Type B pancreatic cell (in vitro differentiated cells): ENCODE data around the gene PIAS1. TPM values are rescaled to one million over a fixed set of nuclear protein-coding genes. Genes with fewer than 3 reads are reported as not detected.
"Not testable (repeated sequence)": the region's sequence is repeated elsewhere in the genome, so short reads cannot be mapped to it uniquely, and the experiment has no call there.

ENCODE experiments used
- DNase-seq: peaks from one replicate; pipeline ENCODE4 v3.0.0; 2021; ENCODE audit warnings: mixed read lengths; ENCODE audit not compliant: unreplicated experiment; ENCODE audit errors: extremely low spot score
- H3K27ac Mint-ChIP-seq: 2 replicates; pipeline ENCODE4 v1.8.0; 2021; ENCODE audit warnings: mild to moderate bottlenecking, mixed read lengths
- H3K27me3 Mint-ChIP-seq: 2 replicates; pipeline ENCODE4 v1.8.0; 2021; ENCODE audit warnings: mixed read lengths
- H3K36me3 Mint-ChIP-seq: 2 replicates; pipeline ENCODE4 v1.8.0; 2021; ENCODE audit warnings: mixed read lengths
- H3K4me1 Mint-ChIP-seq: one replicate; pipeline ENCODE4 v1.8.0; 2021; ENCODE audit warnings: mixed read lengths; ENCODE audit not compliant: unreplicated experiment
- H3K4me3 Mint-ChIP-seq: 2 replicates; pipeline ENCODE4 v1.8.0; 2021; ENCODE audit warnings: mild to moderate bottlenecking, mixed read lengths
- H3K9me3 Mint-ChIP-seq: 2 replicates; pipeline ENCODE4 v1.8.0; 2021; ENCODE audit warnings: mixed read lengths
- CTCF ChIP-seq: fragments of 200-600 bp; sonication (generic); conservative IDR thresholded peaks from 2 replicates; pipeline ENCODE4 v1.5.0; 2021; ENCODE audit warnings: antibody characterized with exemption, mild to moderate bottlenecking
- total RNA-seq: library from RNA; stranded (reverse); gene quantifications from 2 replicates; pipeline ENCODE4 v1.2.1, GENCODE V29; 2021; ENCODE audit warnings: low replicate concordance

PIAS1 gene
- total RNA-seq, 1 donor from 2014 or later, result 56.2 TPM

GRCh38 chr15:68054628-68055223 lies 611 bp downstream of the PIAS1 start:
- H3K9me3 Mint-ChIP-seq, result no peaks in the 10 kb centered on the region
- peaks cover 4% of the 10 kb centered on the region for H3K36me3 Mint-ChIP-seq
- TF ChIP-seq CTCF, result no peak
- H3K4me3 Mint-ChIP-seq, result peak overlapping the region; percentile 100
- peaks cover 36% of the 10 kb centered on the region for H3K4me1 Mint-ChIP-seq
- peak overlapping the region; percentile 97 for H3K27ac Mint-ChIP-seq
- peak; percentile 83 for DNase-seq
- H3K27me3 Mint-ChIP-seq, result no peaks in the 10 kb centered on the region

- Mint-ChIP-seq H3K9me3 (no peaks in the 10 kb centered on the region), H3K4me3 (peak overlapping the region; percentile 100), H3K4me1 (peaks cover 36% of the 10 kb centered on the region), H3K27ac (peak overlapping the region; percentile 97), H3K36me3 (peaks cover 4% of the 10 kb centered on the region), H3K27me3 (no peaks in the 10 kb centered on the region)
- no peak for DNase-seq
- no peak for TF ChIP-seq CTCF
Measured at GRCh38 chr15:68055224-68055705, 1.1 kb downstream of the PIAS1 start.

GRCh38 chr15:68056097-68056865 lies 2.2 kb downstream of the PIAS1 start:
- no peak for DNase-seq
- Mint-ChIP-seq H3K4me3 (peak overlapping the region; percentile 100), H3K27me3 (no peaks in the 10 kb centered on the region), H3K36me3 (peaks cover 6% of the 10 kb centered on the region), H3K27ac (peak overlapping the region; percentile 97), H3K9me3 (no peaks in the 10 kb centered on the region), H3K4me1 (peaks cover 42% of the 10 kb centered on the region)
- no peak for TF ChIP-seq CTCF

- no peak for DNase-seq
- Mint-ChIP-seq H3K9me3 (no peaks in the 10 kb centered on the region), H3K4me1 (peaks cover 50% of the 10 kb centered on the region), H3K27me3 (no peaks in the 10 kb centered on the region), H3K4me3 (peak overlapping the region; percentile 100), H3K27ac (peak overlapping the region; percentile 97), H3K36me3 (peaks cover 7% of the 10 kb centered on the region)
- no peak for TF ChIP-seq CTCF
Measured at GRCh38 chr15:68057034-68057433, 2.9 kb downstream of the PIAS1 start.

GRCh38 chr15:68057758-68058157 lies 3.6 kb downstream of the PIAS1 start:
- Mint-ChIP-seq H3K4me1 (peaks cover 55% of the 10 kb centered on the region), H3K27me3 (no peaks in the 10 kb centered on the region), H3K4me3 (peak overlapping the region; percentile 100), H3K27ac (peak overlapping the region; percentile 35), H3K9me3 (no peaks in the 10 kb centered on the region), H3K36me3 (peaks cover 8% of the 10 kb centered on the region)
- no peak for TF ChIP-seq CTCF
- DNase-seq, result no peak

GRCh38 chr15:68058970-68059369 lies 4.9 kb downstream of the PIAS1 start:
- not testable (repeated sequence) for DNase-seq, H3K27ac Mint-ChIP-seq, H3K27me3 Mint-ChIP-seq, H3K9me3 Mint-ChIP-seq
- H3K36me3 Mint-ChIP-seq, result peaks cover 11% of the 10 kb centered on the region
- peak overlapping the region; percentile 100 for H3K4me3 Mint-ChIP-seq
- H3K4me1 Mint-ChIP-seq, result peaks cover 53% of the 10 kb centered on the region
